Esophagus squamous epithelium (tissue), 4 donors: ENCODE results near the gene C12orf43.

Experiments
- CTCF ChIP-seq, 6 experiments: fragments of 450-650 bp in 4 of 6; fragments of 200-600 bp in 2 of 6; sonication (generic) in 2 of 6; IDR thresholded peaks; one replicate each; pipeline ENCODE4 v1.5.1; 2016 to 2019; ENCODE audit warnings: antibody characterized with exemption in 6 of 6, mild to moderate bottlenecking in 4 of 6, moderate library complexity in 4 of 6
- POLR2A ChIP-seq, 4 donors: fragments of 450-650 bp; IDR thresholded peaks; one replicate each; pipeline ENCODE4 v1.6.1; 2017; ENCODE audit warnings: antibody characterized with exemption in 4 of 4, mild to moderate bottlenecking in 4 of 4, moderate library complexity in 3 of 4

- TF ChIP-seq CTCF (IDR thresholded peaks at IDR 0.05) (no peak), POLR2A (IDR thresholded peaks at IDR 0.05) (no peak)
Measured at GRCh38 chr12:120977531-120978295, 38.6 kb downstream of the C12orf43 start.
